HepG2 (cell line): ENCODE data around the gene DNMBP.

Experiments used
- CEBPZ ChIP-seq: IDR thresholded peaks from 2 replicates; pipeline ENCODE4 v1.6.1; 2012; ENCODE audit warnings: low read length, improper control_type of control experiment
- ESRRA ChIP-seq: sonication (generic); formaldehyde crosslinking; IDR thresholded peaks from 2 replicates; pipeline ENCODE4 v1.5.1; 2020; ENCODE audit warnings: mild to moderate bottlenecking, low read depth, missing genetic modification reagents
- FOSL1 ChIP-seq: sonication (generic); formaldehyde crosslinking; IDR thresholded peaks from 2 replicates; pipeline ENCODE4 v1.9.0; 2021; ENCODE audit warnings: missing genetic modification reagents, borderline replicate concordance
- PATZ1 ChIP-seq: sonication (generic); formaldehyde crosslinking; IDR thresholded peaks from 2 replicates; pipeline ENCODE4 v1.4.0; 2020; ENCODE audit warnings: missing genetic modification reagents
- PHF5A ChIP-seq: IDR thresholded peaks from one replicate; pipeline ENCODE4 v1.6.1; 2018; ENCODE audit warnings: low read depth, missing genetic modification reagents; ENCODE audit not compliant: unreplicated experiment
- PRPF4 ChIP-seq: fragments of 200-400 bp; formaldehyde crosslinking; IDR thresholded peaks from 2 replicates; pipeline ENCODE4 v1.6.1; 2016; ENCODE audit warnings: low read length, low read depth; ENCODE audit not compliant: poor library complexity, severe bottlenecking
- RBM22 ChIP-seq: fragments of 200-400 bp; formaldehyde crosslinking; optimal IDR thresholded peaks from 2 replicates; pipeline ENCODE3; 2017; ENCODE audit warnings: mild to moderate bottlenecking, low read length, moderate library complexity
- SOX6 ChIP-seq, 2 experiments: fragments of 450-650 bp in 1 of 2; sonication (generic) in 1 of 2; formaldehyde crosslinking in 1 of 2; IDR thresholded peaks; 2 replicates each; pipeline versions ENCODE4 v1.4.0 to v1.6.1; 2017 to 2020; ENCODE audit warnings: antibody characterized with exemption in 1 of 2, mild to moderate bottlenecking in 1 of 2, missing genetic modification reagents in 1 of 2
- ZNF207 ChIP-seq: fragments of 450-650 bp; IDR thresholded peaks from 2 replicates; pipeline ENCODE4 v1.6.1; 2016; ENCODE audit warnings: antibody characterized with exemption, borderline replicate concordance
- TF ChIP-seq, protein P1 (sequence below): sonication (generic); formaldehyde crosslinking; IDR thresholded peaks from 2 replicates; pipeline ENCODE4 v1.5.0; 2020; ENCODE audit warnings: mild to moderate bottlenecking, missing genetic modification reagents, moderate library complexity

DNA sequence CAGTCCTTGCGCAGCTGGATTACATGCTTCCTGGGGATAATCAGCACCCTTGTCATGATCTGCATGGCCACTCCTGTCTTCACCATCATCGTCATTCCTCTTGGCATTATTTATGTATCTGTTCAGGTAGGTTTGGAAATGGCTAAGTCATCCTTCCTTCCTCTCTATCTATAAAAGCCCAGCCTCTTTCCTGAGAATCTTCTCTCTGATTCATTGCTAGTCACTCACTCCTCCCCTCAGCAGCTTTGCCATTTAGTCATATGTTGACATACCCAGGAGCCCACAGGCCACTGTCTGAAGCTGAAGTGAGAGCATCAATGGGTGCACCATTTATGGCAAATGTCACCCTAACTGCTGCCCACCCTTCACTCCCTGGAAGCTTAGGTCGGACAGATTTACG is 175.3 kb downstream of the DNMBP start:
- no peak for TF ChIP-seq PATZ1 (CRISPR knock-in tag)
- TF ChIP-seq CEBPZ: no peak
- no peak for TF ChIP-seq ESRRA (CRISPR knock-in tag)
- peak; percentile 17 for TF ChIP-seq RBM22
- no peak for TF ChIP-seq ZNF207
- no peak for TF ChIP-seq PHF5A (CRISPR knock-in tag)
- TF ChIP-seq, protein P1, sequence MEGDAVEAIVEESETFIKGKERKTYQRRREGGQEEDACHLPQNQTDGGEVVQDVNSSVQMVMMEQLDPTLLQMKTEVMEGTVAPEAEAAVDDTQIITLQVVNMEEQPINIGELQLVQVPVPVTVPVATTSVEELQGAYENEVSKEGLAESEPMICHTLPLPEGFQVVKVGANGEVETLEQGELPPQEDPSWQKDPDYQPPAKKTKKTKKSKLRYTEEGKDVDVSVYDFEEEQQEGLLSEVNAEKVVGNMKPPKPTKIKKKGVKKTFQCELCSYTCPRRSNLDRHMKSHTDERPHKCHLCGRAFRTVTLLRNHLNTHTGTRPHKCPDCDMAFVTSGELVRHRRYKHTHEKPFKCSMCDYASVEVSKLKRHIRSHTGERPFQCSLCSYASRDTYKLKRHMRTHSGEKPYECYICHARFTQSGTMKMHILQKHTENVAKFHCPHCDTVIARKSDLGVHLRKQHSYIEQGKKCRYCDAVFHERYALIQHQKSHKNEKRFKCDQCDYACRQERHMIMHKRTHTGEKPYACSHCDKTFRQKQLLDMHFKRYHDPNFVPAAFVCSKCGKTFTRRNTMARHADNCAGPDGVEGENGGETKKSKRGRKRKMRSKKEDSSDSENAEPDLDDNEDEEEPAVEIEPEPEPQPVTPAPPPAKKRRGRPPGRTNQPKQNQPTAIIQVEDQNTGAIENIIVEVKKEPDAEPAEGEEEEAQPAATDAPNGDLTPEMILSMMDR (CRISPR knock-in tag): no peak
- TF ChIP-seq PRPF4: no peak
- no peak for TF ChIP-seq FOSL1 (CRISPR knock-in tag)
- TF ChIP-seq SOX6 (IDR thresholded peaks at IDR 0.05): no peak
- no peak for TF ChIP-seq SOX6 (CRISPR knock-in tag; IDR thresholded peaks at IDR 0.05)
